Measurements from ENCODE around the gene GALM.
"Not testable (repeated sequence)": the region's sequence is repeated elsewhere in the genome, so short reads cannot be mapped to it uniquely, and the experiment has no call there.

Gene GALM

GRCh38 chr2:38722271-38723061 lies 56.6 kb downstream of the GALM start:
- Mint-ChIP-seq H3K4me3 (peak overlapping the region; percentile 68), H3K27ac (peak overlapping the region; percentile 94), H3K27me3 (no peaks in the 10 kb centered on the region), H3K4me1 (ENCODE audit: low read depth) (peaks cover 63% of the 10 kb centered on the region), H3K9me3 (peaks cover 7% of the 10 kb centered on the region), H3K36me3 (ENCODE audit: low read depth) (peaks cover 54% of the 10 kb centered on the region)
- peak; percentile 73 for DNase-seq

- H3K4me3 Mint-ChIP-seq: peak overlapping the region; percentile 68
- H3K9me3 Mint-ChIP-seq: peaks cover 7% of the 10 kb centered on the region
- peaks cover 62% of the 10 kb centered on the region for H3K4me1 Mint-ChIP-seq (ENCODE audit: low read depth)
- H3K36me3 Mint-ChIP-seq (ENCODE audit: low read depth): peaks cover 51% of the 10 kb centered on the region
- peak overlapping the region; percentile 94 for H3K27ac Mint-ChIP-seq
- H3K27me3 Mint-ChIP-seq: no peaks in the 10 kb centered on the region
- peak; percentile 43 for DNase-seq
Measured at GRCh38 chr2:38723173-38723572, 57.3 kb downstream of the GALM start.

- H3K4me3 Mint-ChIP-seq: no peak overlapping the region
- H3K27ac Mint-ChIP-seq: no peak overlapping the region
- DNase-seq: no peak
- H3K4me1 Mint-ChIP-seq (ENCODE audit: low read depth): peaks cover 31% of the 10 kb centered on the region
- H3K36me3 Mint-ChIP-seq (ENCODE audit: low read depth): peaks cover 54% of the 10 kb centered on the region
- H3K27me3 Mint-ChIP-seq: no peaks in the 10 kb centered on the region
- H3K9me3 Mint-ChIP-seq: no peaks in the 10 kb centered on the region
Measured at GRCh38 chr2:38727661-38728060, 61.7 kb downstream of the GALM start.

GRCh38 chr2:38728694-38729093 lies 62.8 kb downstream of the GALM start:
- Mint-ChIP-seq H3K4me3 (no peak overlapping the region), H3K4me1 (ENCODE audit: low read depth) (peaks cover 22% of the 10 kb centered on the region), H3K9me3 (no peaks in the 10 kb centered on the region), H3K36me3 (ENCODE audit: low read depth) (peaks cover 61% of the 10 kb centered on the region), H3K27ac (peak overlapping the region; percentile 26), H3K27me3 (no peaks in the 10 kb centered on the region)
- DNase-seq: no peak

- H3K4me3 Mint-ChIP-seq: no peak overlapping the region
Measured at GRCh38 chr2:38731090-38731489, 65.2 kb downstream of the GALM start.

GRCh38 chr2:38731684-38732221 lies 65.8 kb downstream of the GALM start:
- Mint-ChIP-seq H3K27me3 (no peaks in the 10 kb centered on the region), H3K4me1 (ENCODE audit: low read depth) (peaks cover 3% of the 10 kb centered on the region), H3K27ac (peak overlapping the region; percentile 61), H3K4me3 (no peak overlapping the region), H3K9me3 (no peaks in the 10 kb centered on the region), H3K36me3 (ENCODE audit: low read depth) (peaks cover 73% of the 10 kb centered on the region)
- DNase-seq: peak; percentile 26

More at GRCh38 chr2:38731090-38731489, 65.2 kb downstream of the GALM start:
- H3K27me3 Mint-ChIP-seq: no peaks in the 10 kb centered on the region
- H3K9me3 Mint-ChIP-seq: no peaks in the 10 kb centered on the region
- peaks cover 68% of the 10 kb centered on the region for H3K36me3 Mint-ChIP-seq (ENCODE audit: low read depth)
- H3K27ac Mint-ChIP-seq: peak overlapping the region; percentile 61
- peaks cover 2% of the 10 kb centered on the region for H3K4me1 Mint-ChIP-seq (ENCODE audit: low read depth)
- DNase-seq: peak; percentile 14

- Mint-ChIP-seq H3K4me3 (no peak overlapping the region), H3K36me3 (ENCODE audit: low read depth) (peaks cover 86% of the 10 kb centered on the region), H3K27me3 (no peaks in the 10 kb centered on the region), H3K4me1 (ENCODE audit: low read depth) (peaks cover 12% of the 10 kb centered on the region), H3K27ac (peak overlapping the region; percentile 34), H3K9me3 (no peaks in the 10 kb centered on the region)
- peak; percentile 25 for DNase-seq
Measured at GRCh38 chr2:38733300-38733971, 67.5 kb downstream of the GALM start.

GRCh38 chr2:38734299-38735058 lies 68.6 kb downstream of the GALM start:
- Mint-ChIP-seq H3K9me3 (no peaks in the 10 kb centered on the region), H3K4me1 (ENCODE audit: low read depth) (peaks cover 19% of the 10 kb centered on the region), H3K27me3 (no peaks in the 10 kb centered on the region), H3K27ac (peak overlapping the region; percentile 73), H3K36me3 (ENCODE audit: low read depth) (peaks cover 94% of the 10 kb centered on the region), H3K4me3 (no peak overlapping the region)
- no peak for DNase-seq

GRCh38 chr2:38735999-38736320 lies 70.0 kb downstream of the GALM start:
- H3K4me1 Mint-ChIP-seq (ENCODE audit: low read depth): peaks cover 27% of the 10 kb centered on the region
- no peaks in the 10 kb centered on the region for H3K27me3 Mint-ChIP-seq
- peak; percentile 20 for DNase-seq
- H3K4me3 Mint-ChIP-seq: no peak overlapping the region
- H3K27ac Mint-ChIP-seq: no peak overlapping the region
- no peaks in the 10 kb centered on the region for H3K9me3 Mint-ChIP-seq
- peaks cover 91% of the 10 kb centered on the region for H3K36me3 Mint-ChIP-seq (ENCODE audit: low read depth)

- H3K36me3 Mint-ChIP-seq (ENCODE audit: low read depth): peaks cover 91% of the 10 kb centered on the region
- not testable (repeated sequence) for H3K9me3 Mint-ChIP-seq, H3K4me3 Mint-ChIP-seq, H3K27me3 Mint-ChIP-seq
- DNase-seq: peak; percentile 24
- H3K27ac Mint-ChIP-seq: peak overlapping the region; percentile 47
- H3K4me1 Mint-ChIP-seq (ENCODE audit: low read depth): peaks cover 37% of the 10 kb centered on the region
Measured at GRCh38 chr2:38737000-38737698, 71.2 kb downstream of the GALM start.

- Mint-ChIP-seq H3K9me3 (no peaks in the 10 kb centered on the region), H3K27me3 (no peaks in the 10 kb centered on the region), H3K36me3 (ENCODE audit: low read depth) (peaks cover 92% of the 10 kb centered on the region), H3K27ac (peak overlapping the region; percentile 75), H3K4me1 (ENCODE audit: low read depth) (peaks cover 42% of the 10 kb centered on the region), H3K4me3 (no peak overlapping the region)
- DNase-seq: peak; percentile 22
Measured at GRCh38 chr2:38737925-38738324, 72.0 kb downstream of the GALM start.

GRCh38 chr2:38739524-38739923 lies 73.6 kb downstream of the GALM start:
- no peaks in the 10 kb centered on the region for H3K9me3 Mint-ChIP-seq
- DNase-seq: no peak
- peaks cover 92% of the 10 kb centered on the region for H3K36me3 Mint-ChIP-seq (ENCODE audit: low read depth)
- H3K27ac Mint-ChIP-seq: peak overlapping the region; percentile 75
- peaks cover 56% of the 10 kb centered on the region for H3K4me1 Mint-ChIP-seq (ENCODE audit: low read depth)
- no peak overlapping the region for H3K4me3 Mint-ChIP-seq
- no peaks in the 10 kb centered on the region for H3K27me3 Mint-ChIP-seq

GRCh38 chr2:38740851-38741731 lies 75.2 kb downstream of the GALM start:
- Mint-ChIP-seq H3K27ac (peak overlapping the region; percentile 99), H3K4me3 (peak overlapping the region; percentile 8), H3K27me3 (no peaks in the 10 kb centered on the region), H3K36me3 (ENCODE audit: low read depth) (peaks cover 96% of the 10 kb centered on the region), H3K4me1 (ENCODE audit: low read depth) (peaks cover 69% of the 10 kb centered on the region), H3K9me3 (no peaks in the 10 kb centered on the region)
- DNase-seq: no peak

All from activated T-cell treated with anti-CD3 and anti-CD28 coated beads, Interleukin-2, amount 50 U/mL, for 24 hours (primary cell).